ENCODE results near the gene FKBP4.

DNA sequence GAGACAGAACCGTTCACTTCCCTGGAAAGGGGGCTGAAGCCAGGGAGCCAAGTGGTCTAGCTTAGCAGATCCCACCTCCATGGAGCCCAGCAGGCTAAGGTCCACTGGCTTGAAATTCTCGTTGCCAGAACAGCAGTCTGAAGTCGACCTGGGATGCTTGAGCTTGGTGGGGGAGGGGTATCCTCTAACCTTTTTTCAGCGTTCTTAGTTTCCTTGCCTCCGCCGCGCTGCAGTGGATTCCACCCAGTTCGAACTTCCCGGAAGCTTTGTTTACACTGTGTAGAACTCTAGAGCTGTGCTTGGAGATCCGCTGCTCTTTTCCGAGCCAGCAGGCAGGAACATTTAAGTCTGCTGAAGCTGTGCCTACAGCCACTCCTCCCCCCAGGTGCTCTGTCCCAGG, 45.2 kb upstream of the FKBP4 start:
- TF ChIP-seq EZH2 (optimal IDR thresholded peaks at IDR 0.05; ENCODE audit: low read depth, low read length) = no peak
- TF ChIP-seq, protein P1, sequence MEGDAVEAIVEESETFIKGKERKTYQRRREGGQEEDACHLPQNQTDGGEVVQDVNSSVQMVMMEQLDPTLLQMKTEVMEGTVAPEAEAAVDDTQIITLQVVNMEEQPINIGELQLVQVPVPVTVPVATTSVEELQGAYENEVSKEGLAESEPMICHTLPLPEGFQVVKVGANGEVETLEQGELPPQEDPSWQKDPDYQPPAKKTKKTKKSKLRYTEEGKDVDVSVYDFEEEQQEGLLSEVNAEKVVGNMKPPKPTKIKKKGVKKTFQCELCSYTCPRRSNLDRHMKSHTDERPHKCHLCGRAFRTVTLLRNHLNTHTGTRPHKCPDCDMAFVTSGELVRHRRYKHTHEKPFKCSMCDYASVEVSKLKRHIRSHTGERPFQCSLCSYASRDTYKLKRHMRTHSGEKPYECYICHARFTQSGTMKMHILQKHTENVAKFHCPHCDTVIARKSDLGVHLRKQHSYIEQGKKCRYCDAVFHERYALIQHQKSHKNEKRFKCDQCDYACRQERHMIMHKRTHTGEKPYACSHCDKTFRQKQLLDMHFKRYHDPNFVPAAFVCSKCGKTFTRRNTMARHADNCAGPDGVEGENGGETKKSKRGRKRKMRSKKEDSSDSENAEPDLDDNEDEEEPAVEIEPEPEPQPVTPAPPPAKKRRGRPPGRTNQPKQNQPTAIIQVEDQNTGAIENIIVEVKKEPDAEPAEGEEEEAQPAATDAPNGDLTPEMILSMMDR (IDR thresholded peaks at IDR 0.05; ENCODE audit: low read length) = no peak
